SU-DHL-6 (cell line): ENCODE results near the gene ITPK1.
"Not testable (repeated sequence)": the region's sequence is repeated elsewhere in the genome, so short reads cannot be mapped to it uniquely, and the experiment has no call there.

Experiments used
- H2AFZ ChIP-seq: fragments of 200-600 bp; sonication (generic); 2 replicates; pipeline ENCODE4 v1.6.1; 2014; ENCODE audit warnings: low read depth, mild to moderate bottlenecking, moderate library complexity, mixed read lengths, antibody characterized with exemption, low read length; ENCODE audit not compliant: severe bottlenecking
- H3F3A ChIP-seq: fragments of 200-600 bp; shearing (Covaris generic); 2 replicates; pipeline ENCODE4 v1.6.0; 2016; ENCODE audit warnings: antibody characterized with exemption, mild to moderate bottlenecking; ENCODE audit not compliant: insufficient read depth
- H3K27ac ChIP-seq: fragments of 200-600 bp; sonication (generic); 2 replicates; pipeline ENCODE4 v1.5.1; 2016; ENCODE audit warnings: low read depth, mild to moderate bottlenecking, low read length, moderate library complexity, mixed read lengths
- H3K27me3 ChIP-seq: fragments of 200-600 bp; sonication (generic), shearing (Covaris generic); 2 replicates; pipeline ENCODE4 v1.6.0; 2014; ENCODE audit warnings: mild to moderate bottlenecking, low read length
- H3K36me3 ChIP-seq: fragments of 200-600 bp; sonication (generic); 2 replicates; pipeline ENCODE4 v1.6.1; 2014; ENCODE audit warnings: mild to moderate bottlenecking, low read length, mixed read lengths
- H3K4me2 ChIP-seq: fragments of 300-600, 200-600 bp; shearing (Covaris generic), sonication (generic); 2 replicates; pipeline ENCODE4 v1.6.0; 2014; ENCODE audit warnings: low read length, low read depth, mild to moderate bottlenecking; ENCODE audit not compliant: poor library complexity, severe bottlenecking
- H3K4me3 ChIP-seq: fragments of 200-600 bp; sonication (generic); 2 replicates; pipeline ENCODE4 v1.5.1; 2014; ENCODE audit warnings: antibody characterized with exemption, low read length, mild to moderate bottlenecking, mixed read lengths; ENCODE audit not compliant: insufficient read depth, poor library complexity, severe bottlenecking
- H3K79me2 ChIP-seq: fragments of 200-600 bp; sonication (generic); 2 replicates; pipeline ENCODE4 v1.6.1; 2014; ENCODE audit warnings: mild to moderate bottlenecking, low read length, moderate library complexity; ENCODE audit not compliant: insufficient read depth
- H3K9ac ChIP-seq: fragments of 200-600 bp; sonication (generic); 2 replicates; pipeline ENCODE4 v1.7.0; 2014; ENCODE audit warnings: mild to moderate bottlenecking, low read length
- H3K9me2 ChIP-seq: fragments of 200-600 bp; sonication (generic); replicated peaks from 2 replicates; pipeline ENCODE4 v1.6.1; 2014; ENCODE audit warnings: low read length; ENCODE audit not compliant: insufficient read depth
- H3K9me3 ChIP-seq: fragments of 200-600 bp; sonication (generic); 2 replicates; pipeline ENCODE4 v1.6.1; 2014; ENCODE audit warnings: low read length, mixed read lengths; ENCODE audit not compliant: insufficient read depth
- H4K20me1 ChIP-seq: fragments of 200-600 bp; sonication (generic); 2 replicates; pipeline ENCODE4 v1.6.1; 2014; ENCODE audit warnings: low read depth, mild to moderate bottlenecking, antibody characterized with exemption, low read length, moderate library complexity, mixed read lengths
- EZH2phosphoT487 ChIP-seq: fragments of 200-600 bp; sonication (generic), shearing (Covaris generic); conservative IDR thresholded peaks from 2 replicates; pipeline ENCODE4 v1.6.1; 2018; ENCODE audit warnings: mild to moderate bottlenecking, antibody characterized with exemption, low read length, moderate library complexity, mixed read lengths
- TF ChIP-seq, protein P1 (sequence below): fragments of 200-600 bp; sonication (generic); IDR thresholded peaks from one replicate; pipeline ENCODE4 v1.5.1; 2017; ENCODE audit warnings: antibody characterized with exemption, mild to moderate bottlenecking, low read length, moderate library complexity; ENCODE audit not compliant: insufficient read depth, poor library complexity, severe bottlenecking

The ITPK1 gene

DNA sequence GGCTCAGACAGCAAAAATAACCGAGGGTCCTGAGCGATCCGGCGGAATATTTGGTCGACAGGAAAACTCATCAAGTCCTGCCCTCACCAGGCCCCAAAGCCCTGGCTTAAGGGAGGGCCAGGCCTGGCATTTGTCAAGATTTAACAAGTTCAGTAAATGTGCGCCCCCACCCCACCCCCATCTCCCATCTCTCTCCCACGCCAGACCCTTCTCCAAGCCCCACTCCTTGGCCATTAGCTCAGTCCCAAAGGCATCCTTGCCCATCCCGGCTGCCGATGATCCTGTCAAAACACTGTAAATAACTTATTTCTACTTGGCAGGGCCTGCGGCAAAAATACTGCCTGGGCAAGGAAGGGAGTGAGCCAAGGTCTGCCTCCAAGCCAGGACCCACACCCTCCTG, 52.8 kb downstream of the ITPK1 start:
- TF ChIP-seq, protein P1, sequence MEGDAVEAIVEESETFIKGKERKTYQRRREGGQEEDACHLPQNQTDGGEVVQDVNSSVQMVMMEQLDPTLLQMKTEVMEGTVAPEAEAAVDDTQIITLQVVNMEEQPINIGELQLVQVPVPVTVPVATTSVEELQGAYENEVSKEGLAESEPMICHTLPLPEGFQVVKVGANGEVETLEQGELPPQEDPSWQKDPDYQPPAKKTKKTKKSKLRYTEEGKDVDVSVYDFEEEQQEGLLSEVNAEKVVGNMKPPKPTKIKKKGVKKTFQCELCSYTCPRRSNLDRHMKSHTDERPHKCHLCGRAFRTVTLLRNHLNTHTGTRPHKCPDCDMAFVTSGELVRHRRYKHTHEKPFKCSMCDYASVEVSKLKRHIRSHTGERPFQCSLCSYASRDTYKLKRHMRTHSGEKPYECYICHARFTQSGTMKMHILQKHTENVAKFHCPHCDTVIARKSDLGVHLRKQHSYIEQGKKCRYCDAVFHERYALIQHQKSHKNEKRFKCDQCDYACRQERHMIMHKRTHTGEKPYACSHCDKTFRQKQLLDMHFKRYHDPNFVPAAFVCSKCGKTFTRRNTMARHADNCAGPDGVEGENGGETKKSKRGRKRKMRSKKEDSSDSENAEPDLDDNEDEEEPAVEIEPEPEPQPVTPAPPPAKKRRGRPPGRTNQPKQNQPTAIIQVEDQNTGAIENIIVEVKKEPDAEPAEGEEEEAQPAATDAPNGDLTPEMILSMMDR: no peak
- no peak for TF ChIP-seq EZH2phosphoT487
- H4K20me1 ChIP-seq: no peaks in the 10 kb centered on the region
- H3K79me2 ChIP-seq: no peaks in the 10 kb centered on the region
- H3K27ac ChIP-seq: no peak overlapping the region
- no peaks in the 10 kb centered on the region for H3K9me2 ChIP-seq
- H3K9ac ChIP-seq: no peak overlapping the region
- no peak overlapping the region for H2AFZ ChIP-seq
- no peaks in the 10 kb centered on the region for H3F3A ChIP-seq
- H3K9me3 ChIP-seq: no peaks in the 10 kb centered on the region
- no peaks in the 10 kb centered on the region for H3K36me3 ChIP-seq
- no peaks in the 10 kb centered on the region for H3K27me3 ChIP-seq
- H3K4me3 ChIP-seq: no peak overlapping the region
- H3K4me2 ChIP-seq: no peak overlapping the region

DNA sequence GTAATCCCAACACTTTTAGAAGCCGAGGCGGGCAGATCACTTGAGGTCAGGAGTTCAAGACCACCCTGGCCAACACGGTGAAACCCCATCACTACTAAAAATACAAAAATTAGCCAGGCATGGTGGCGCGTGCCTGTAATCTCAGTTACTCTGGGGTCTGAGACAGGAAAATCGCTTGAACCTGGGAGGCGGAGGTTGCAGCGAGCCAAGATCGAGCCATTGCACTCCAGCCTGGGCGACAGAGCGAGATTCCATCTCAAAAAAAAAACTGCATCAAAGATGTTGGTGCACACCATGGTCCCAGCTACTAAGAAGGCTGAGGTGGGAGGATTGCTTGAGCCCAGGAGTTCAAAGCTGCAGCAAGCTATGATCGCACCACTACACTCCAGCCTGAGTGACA, 53.7 kb downstream of the ITPK1 start:
- H3F3A ChIP-seq, H3K4me2 ChIP-seq, H3K4me3 ChIP-seq, H3K9ac ChIP-seq, H3K27me3 ChIP-seq, H3K27ac ChIP-seq, H3K9me2 ChIP-seq, H3K36me3 ChIP-seq, H3K79me2 ChIP-seq, H2AFZ ChIP-seq, H4K20me1 ChIP-seq, H3K9me3 ChIP-seq: not testable (repeated sequence)

DNA sequence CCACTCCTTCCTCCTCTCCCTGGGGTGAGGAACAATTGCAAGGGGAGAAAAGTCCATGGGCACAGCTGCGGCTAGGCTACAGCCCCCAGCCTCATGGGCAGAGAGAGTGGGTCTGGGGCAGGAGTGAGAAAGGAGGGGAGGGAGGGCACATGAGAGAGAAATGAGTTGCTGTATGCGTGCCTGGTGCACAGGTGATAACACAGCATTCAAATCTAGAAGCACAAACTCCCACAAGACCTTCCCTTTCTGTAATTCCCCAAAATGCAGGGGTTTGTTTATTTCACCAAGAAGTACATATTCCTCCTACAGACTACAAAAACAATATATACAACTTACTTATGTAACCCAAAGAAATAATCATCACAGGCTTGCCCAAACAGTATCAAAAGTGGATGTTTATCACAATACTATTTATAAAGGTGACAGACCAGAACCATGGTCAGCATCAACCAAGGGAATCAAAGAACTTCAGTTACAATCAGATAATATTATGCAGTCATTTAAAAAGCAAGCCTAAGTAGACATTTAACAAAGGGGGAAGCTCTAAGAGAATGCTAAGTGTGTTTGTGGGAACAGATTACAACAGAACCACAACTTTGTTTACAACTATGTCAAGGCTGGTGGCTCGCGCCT, 54.2 kb downstream of the ITPK1 start:
- no peaks in the 10 kb centered on the region for H3K9me3 ChIP-seq
- H3F3A ChIP-seq: no peaks in the 10 kb centered on the region
- H3K27me3 ChIP-seq: no peaks in the 10 kb centered on the region
- no peak overlapping the region for H3K27ac ChIP-seq
- no peak overlapping the region for H2AFZ ChIP-seq
- no peak overlapping the region for H3K4me3 ChIP-seq
- no peaks in the 10 kb centered on the region for H3K36me3 ChIP-seq
- no peak overlapping the region for H3K4me2 ChIP-seq
- TF ChIP-seq EZH2phosphoT487: no peak
- TF ChIP-seq, protein P1: no peak
- no peak overlapping the region for H3K9ac ChIP-seq
- no peaks in the 10 kb centered on the region for H4K20me1 ChIP-seq
- no peaks in the 10 kb centered on the region for H3K79me2 ChIP-seq
- no peaks in the 10 kb centered on the region for H3K9me2 ChIP-seq

DNA sequence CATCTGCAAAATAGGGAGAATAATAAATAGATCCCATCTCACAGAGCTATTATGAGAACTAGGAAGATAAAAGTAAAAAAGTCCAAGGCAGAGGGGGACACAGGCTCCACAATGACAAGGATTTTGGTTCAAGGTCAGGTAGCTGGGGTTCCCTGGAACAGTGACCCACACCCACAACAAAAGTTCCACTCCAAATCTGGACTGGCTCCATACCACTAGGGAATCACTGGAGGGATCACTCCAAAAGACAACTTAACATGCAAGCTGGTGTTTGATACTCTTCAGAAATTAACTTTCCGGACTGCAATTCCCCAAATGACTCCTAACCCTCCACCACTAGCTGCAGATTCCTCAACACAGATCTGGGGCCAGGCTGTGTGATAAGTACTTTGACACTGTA, 54.9 kb downstream of the ITPK1 start:
- Histone ChIP-seq H3K27me3 (no peaks in the 10 kb centered on the region), H3K4me2 (no peak overlapping the region), H4K20me1 (no peaks in the 10 kb centered on the region), H3F3A (no peaks in the 10 kb centered on the region), H3K27ac (no peak overlapping the region), H3K9me2 (no peaks in the 10 kb centered on the region), H3K4me3 (no peak overlapping the region), H3K9ac (no peak overlapping the region), H3K36me3 (no peaks in the 10 kb centered on the region), H3K79me2 (no peaks in the 10 kb centered on the region), H2AFZ (no peak overlapping the region), H3K9me3 (no peaks in the 10 kb centered on the region)
- TF ChIP-seq EZH2phosphoT487: no peak
- TF ChIP-seq, protein P1: no peak
